DND-41 (cell line): ENCODE results near the gene KCNJ15.

Experiments used
- EZH2 ChIP-seq: IDR thresholded peaks from 3 replicates; pipeline ENCODE4 v1.6.1; 2012; ENCODE audit warnings: borderline replicate concordance, low read depth, mild to moderate bottlenecking, moderate library complexity, low read length, inconsistent platforms; ENCODE audit not compliant: severe bottlenecking
- TF ChIP-seq, protein P1 (sequence below): IDR thresholded peaks from 2 replicates; pipeline ENCODE4 v1.5.1; 2012; ENCODE audit warnings: borderline replicate concordance, low read length, moderate library complexity, mild to moderate bottlenecking; ENCODE audit not compliant: poor library complexity, severe bottlenecking; ENCODE audit errors: extremely low read depth

- TF ChIP-seq, protein P1, sequence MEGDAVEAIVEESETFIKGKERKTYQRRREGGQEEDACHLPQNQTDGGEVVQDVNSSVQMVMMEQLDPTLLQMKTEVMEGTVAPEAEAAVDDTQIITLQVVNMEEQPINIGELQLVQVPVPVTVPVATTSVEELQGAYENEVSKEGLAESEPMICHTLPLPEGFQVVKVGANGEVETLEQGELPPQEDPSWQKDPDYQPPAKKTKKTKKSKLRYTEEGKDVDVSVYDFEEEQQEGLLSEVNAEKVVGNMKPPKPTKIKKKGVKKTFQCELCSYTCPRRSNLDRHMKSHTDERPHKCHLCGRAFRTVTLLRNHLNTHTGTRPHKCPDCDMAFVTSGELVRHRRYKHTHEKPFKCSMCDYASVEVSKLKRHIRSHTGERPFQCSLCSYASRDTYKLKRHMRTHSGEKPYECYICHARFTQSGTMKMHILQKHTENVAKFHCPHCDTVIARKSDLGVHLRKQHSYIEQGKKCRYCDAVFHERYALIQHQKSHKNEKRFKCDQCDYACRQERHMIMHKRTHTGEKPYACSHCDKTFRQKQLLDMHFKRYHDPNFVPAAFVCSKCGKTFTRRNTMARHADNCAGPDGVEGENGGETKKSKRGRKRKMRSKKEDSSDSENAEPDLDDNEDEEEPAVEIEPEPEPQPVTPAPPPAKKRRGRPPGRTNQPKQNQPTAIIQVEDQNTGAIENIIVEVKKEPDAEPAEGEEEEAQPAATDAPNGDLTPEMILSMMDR, result no peak
- no peak for TF ChIP-seq EZH2
Measured at GRCh38 chr21:38340131-38340530, 83.3 kb downstream of the KCNJ15 start.
